HG03139 (cell line): ENCODE measurements around the gene CELA2B.
"Not testable (repeated sequence)": the region's sequence is repeated elsewhere in the genome, so short reads cannot be mapped to it uniquely, and the experiment has no call there.

ENCODE experiments used
- ATAC-seq: cut with Tn5 transposase; IDR thresholded peaks from one replicate; pipeline ENCODE4 v1.9.1; 2021; ENCODE audit not compliant: unreplicated experiment

The CELA2B gene

GRCh38 chr1:15492596-15492995 lies 16.7 kb downstream of the CELA2B start:
- ATAC-seq = no peak

DNA sequence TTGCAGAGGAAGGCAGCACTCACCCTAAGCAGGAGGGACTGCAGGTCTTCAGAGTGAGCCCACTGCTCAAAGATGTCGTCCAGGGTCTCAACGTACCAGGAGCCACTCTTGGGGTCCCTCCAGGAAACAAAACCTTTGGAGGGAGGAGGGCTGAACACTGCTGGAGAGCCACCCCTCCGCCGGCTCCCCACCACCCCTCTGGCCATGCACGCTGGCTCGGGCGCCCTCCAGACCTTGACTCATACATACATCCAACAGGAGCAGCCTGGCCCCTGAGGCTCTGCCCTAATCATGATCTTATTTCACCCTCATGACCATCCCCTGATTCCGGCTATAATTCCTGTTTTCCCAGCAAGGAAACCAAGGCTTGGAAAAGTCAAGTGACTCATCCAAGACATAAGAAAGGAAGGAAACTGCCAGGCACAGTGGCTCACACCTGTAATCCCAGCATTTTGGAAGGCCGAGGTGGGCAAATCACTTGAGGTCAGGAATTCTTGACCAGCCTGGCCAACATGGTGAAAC lies 18.0 kb downstream of the CELA2B start:
- ATAC-seq = no peak

DNA sequence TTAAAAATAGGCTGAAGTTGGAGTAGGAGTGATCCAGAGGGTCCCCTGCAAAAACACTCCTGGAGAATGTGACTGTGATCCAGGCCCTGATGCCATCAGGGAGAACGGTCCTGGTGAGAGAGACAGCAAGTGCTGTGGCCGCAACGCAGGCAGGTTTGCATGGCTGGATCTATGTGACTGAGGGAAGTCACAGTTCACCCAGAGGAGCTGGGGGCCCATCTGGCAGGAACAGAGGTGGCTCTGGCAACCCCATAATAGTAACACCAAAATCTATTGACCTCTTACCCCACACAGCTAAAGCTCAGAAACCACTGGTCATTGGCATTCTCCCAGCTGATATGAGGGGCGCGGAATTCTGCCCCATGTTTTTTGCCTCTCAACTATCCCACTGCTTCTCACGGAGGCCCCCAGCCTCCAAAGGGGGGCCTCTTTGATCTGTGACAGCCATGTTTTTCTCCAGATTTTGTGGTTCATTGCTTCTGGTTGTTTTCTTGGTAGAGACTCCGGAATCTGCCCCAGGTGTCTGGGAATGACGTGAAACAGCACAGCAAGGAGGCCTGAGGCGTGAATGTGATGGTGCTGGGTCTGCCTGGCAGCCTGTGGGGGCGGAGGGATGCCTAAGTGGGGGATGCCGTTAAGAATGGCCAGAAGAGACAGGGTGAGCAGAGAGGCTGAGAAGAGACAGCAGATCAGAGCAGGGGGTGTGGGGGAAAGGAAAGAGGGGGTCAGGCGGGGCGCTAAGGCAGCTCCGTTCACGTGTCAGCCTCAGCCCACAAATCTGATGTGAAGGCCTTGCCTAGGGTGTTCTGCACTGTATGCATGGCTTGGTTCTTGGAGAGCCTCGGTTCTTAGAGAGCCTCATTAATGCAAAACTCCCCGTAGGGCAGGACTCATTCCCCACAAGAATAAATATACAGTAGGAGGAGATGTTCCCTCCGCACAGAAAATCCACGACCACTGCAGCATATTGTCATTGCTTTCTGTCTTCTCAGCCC lies 24.6 kb downstream of the CELA2B start:
- ATAC-seq = no peak

GRCh38 chr1:15501208-15502032 lies 25.5 kb downstream of the CELA2B start:
- ATAC-seq = no peak

- ATAC-seq = no peak
These were observed 28.5 kb downstream of the CELA2B start for GRCh38 chr1:15504436-15504835.

DNA sequence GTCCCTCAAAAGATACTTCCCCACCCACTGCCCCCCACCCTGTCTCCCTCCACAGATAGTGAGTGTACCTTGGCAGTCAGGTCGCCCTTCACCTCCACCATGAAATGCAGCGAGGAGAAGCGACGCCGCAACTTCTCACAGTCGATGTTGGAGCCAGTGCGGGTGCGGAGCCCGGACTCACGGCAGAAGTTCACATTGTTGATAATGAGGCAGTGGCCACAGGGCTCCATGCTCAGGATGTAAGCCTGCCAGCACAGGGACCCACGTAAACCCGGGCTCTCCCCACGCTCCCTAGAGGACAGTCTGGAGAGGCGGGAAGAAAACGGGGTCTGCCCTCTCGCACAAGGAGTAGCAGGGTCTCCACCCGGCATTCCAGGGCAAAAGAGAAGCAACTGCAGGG lies 30.9 kb downstream of the CELA2B start:
- ATAC-seq = no peak

DNA sequence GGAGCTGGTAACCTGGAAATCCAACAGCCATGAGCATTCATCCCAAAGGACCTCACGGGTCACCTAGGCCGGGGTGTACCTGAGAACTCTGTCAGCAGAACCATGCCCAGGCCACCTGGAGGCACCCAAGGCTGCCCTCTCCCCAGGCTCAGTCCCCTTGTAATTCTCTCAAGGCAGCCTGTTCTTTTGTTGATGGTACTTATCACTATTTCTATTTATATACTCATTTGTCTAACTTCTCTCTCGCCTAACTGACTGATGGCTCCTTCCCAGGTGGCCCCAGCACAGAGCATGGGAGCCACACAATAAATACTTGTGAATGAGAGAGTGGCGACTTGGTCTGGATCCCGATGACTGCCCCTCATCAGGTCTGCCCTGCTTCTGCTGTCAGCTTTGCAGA lies 31.4 kb downstream of the CELA2B start:
- no peak for ATAC-seq

DNA sequence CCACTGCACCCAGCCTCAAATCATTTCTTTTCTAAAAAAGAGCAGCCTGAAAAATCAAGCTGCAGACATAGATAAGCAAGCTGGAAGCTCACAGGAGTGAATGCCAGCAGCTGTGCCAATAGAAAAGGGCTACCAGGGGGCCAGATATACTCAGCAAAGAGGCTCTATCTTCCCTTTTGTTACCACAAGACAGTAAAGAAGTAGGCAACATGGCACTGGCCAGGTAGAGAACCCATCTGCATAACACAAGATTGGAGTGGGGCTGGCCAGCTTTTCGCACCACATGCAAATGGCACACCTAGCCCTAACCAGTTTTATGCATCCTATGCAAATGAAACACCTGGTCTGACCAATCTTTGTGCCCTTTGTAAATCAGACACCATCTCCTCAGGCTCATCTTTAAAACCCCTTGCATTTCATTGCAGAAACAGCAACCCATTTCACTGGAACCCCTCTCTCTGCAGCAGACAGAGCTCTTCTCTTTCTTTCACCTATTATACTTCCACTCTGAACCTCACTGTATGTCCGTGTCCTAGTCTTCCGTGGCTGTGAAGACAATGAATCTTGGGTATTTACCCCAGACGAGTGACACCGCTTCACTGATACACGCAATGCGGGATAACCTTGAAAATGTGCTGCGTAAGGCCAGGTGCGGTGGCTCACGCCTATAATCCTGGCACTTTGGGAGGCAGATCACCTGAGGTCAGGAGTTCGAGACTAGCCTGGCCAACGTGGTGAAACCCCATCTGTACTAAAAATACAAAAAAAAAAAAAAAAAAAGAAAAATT lies 33.0 kb downstream of the CELA2B start:
- ATAC-seq = no peak

- ATAC-seq = no peak
These were observed 33.7 kb downstream of the CELA2B start for GRCh38 chr1:15509586-15509985.

DNA sequence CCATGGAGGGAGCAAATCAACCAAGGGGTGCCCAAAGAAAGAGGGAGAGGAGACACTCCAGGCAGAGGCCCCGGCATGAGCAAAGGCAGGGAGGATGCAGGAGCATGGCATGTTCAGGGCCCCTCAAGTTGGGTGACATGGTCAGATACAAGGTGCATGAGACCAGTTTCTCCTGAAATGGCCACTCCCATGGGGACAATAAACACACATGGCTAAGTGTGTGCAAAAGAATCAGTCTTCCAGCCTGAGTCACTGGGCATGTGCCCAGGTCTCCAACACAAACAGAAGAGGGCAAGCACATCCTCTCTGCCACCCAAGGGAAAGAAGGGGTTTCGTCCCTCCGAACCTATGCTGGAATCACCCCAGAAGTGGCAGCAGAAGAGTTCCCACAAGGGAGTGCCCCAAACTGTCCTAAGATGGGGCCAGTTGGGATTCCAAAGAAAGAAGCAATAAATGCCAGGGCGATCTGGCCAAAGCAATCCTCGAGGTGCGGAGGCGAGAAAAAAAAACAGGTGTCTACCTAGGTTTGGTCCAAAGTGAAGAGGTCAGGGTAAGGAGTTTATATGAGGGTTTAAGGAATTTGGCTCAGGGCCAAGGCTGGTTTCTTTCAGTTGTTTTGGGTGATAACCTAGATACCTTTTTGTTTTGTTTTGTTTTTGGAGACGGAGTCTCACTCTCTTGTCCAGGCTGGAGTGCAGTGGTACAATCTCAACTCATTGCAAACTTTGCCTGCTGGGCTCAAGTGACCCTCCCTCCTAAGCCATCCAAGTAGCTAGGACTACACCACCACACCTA lies 34.9 kb downstream of the CELA2B start:
- ATAC-seq = no peak

DNA sequence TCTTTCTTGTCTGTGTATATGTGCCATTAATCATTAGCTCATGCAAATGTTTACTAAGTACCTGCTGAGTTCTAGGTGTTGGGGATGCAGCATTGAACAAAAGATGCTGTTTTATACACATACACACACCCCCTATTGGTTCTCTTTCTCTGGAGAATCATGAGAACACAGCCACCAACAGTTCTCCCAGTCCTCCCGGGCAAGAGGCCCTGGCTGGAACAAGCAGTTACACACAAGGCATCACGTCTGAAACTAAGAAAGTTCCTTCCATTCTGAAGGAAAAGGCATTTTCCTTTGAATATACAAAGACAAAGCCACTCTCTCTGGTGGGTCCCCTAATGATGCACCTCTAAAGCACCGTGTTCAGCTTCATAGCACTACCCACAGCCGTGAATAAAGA lies 37.3 kb downstream of the CELA2B start:
- ATAC-seq = no peak

- no peak for ATAC-seq
These were observed 38.0 kb downstream of the CELA2B start for GRCh38 chr1:15513919-15514318.

DNA sequence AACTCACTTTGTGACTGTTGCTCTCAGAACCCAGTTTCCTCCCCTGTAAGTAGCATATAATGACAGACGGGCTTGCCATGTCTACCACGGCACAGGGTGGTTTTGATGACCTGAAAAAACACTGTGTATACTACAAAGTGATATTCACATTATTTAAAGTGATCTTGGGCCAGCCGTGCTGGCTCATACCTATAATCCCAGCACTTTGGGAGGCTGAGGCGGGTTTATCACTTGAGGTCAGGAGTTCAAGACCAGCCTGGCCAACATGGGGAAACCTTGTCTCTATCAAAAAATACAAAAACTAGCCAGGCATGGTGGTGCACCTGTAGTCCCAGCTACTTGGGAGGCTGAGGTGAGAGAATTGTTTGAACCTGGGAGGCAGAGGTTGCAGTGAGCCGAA lies 38.7 kb downstream of the CELA2B start:
- ATAC-seq = not testable (repeated sequence)

GRCh38 chr1:15515022-15515663 lies 39.2 kb downstream of the CELA2B start:
- ATAC-seq = no peak

GRCh38 chr1:15519625-15520024 lies 43.7 kb downstream of the CELA2B start:
- no peak for ATAC-seq

DNA sequence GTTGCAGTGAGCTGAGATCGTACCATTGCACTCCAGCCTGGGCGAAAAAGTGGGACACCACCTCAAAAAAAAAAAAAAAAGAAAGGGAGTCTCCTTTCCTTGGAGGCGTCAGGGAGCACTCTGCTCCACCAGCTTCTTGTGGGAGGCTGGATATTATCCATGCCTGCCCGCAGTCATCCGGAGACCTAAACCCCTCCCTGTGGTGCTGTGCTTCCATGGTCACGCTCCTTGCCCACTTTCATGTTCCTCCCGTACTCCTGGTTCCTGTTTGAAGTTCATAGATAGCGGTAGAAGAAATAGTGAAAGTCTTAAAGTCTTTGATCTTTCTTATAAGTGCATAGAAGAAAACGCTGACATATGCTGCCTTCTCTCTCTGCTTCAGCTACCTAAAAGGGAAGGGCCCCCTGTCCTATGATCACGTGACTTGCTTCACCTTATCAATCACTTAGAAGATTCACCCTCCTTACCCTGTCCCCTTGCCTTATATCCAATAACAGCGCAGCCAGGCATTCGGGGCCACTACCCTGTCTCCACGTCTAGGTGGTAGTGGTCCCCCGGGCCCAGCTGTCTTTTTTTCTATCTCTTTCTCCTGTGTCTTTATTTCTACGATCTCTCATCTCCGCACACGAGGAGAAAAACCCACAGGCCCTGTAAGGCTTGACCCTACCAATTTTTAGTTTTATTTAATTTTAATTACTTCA lies 45.5 kb downstream of the CELA2B start:
- not testable (repeated sequence) for ATAC-seq

DNA sequence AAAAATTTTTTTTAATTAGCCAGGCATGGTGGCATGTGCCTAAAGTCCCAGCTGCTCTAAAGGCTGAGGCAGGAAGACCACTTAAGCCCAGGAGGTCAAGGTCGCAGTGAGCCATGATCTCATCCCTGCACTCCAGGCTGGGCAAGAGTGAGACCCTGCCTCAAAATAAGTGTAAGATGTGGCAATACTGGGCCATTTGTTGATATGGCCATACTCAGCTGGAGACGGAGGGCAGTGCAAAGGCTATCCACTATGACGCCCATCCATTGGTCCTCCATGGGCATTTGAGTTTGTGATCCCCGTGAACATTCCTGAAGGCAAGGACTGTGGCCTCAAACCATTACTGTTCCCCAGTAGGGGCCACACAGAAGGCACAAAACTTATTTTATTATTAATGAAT lies 46.6 kb downstream of the CELA2B start:
- ATAC-seq = no peak

DNA sequence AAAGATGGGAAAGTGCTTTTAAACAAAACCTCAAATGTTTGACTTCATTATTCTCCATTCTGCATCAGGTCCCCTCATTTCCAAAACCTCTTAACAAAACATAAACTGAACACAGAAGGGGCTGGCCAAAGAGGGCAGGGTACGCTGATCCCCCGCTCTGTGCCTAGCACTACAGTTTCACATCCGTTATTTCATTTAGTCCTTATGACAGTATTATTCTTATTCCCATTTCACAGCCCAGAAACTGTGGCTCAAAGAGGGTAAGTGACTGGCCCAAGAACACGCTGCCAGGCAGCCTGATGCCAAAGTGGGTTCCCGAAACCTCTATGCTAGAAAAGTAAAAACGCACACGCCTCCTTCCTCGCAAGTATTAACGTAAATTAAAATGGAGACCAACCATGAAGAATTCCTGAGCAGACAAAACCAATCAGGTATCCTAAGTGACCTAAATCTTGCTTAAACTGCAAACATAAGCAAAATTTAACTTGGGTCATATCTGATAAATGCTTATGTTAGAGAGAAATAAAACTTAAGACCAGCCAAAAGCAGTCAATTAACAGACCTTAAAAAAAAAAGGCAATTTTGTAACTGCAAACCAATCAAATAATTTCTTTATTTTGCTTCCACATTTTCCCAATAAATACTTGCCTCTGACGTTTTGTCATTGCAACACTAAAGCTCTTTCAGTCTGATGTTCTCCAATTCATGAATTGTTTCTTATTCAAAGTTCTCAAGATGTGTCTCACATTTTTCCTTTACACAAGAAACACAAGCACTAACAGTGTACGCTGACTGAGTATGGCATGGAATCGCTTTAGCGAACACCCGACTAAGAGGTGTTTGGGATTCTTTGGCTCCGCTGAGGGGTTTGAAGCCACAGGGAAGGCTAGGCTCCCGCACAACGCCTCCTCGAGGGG lies 47.5 kb downstream of the CELA2B start:
- no peak for ATAC-seq
